OCI-LY7 (cell line): ENCODE data around the gene UCK2.

Experiments
- EZH2phosphoT487 ChIP-seq: fragments of 200-600 bp; sonication (generic); IDR thresholded peaks from 2 replicates; pipeline ENCODE4 v1.6.1; 2018; ENCODE audit warnings: low read depth, borderline replicate concordance, mild to moderate bottlenecking, mixed run types, antibody characterized with exemption, low read length, moderate library complexity, mixed read lengths
- TF ChIP-seq, protein P1 (sequence below): fragments of 200-600 bp; sonication (generic); conservative IDR thresholded peaks from 2 replicates; pipeline ENCODE4 v1.5.1; 2014; ENCODE audit warnings: mild to moderate bottlenecking, antibody characterized with exemption, low read length, moderate library complexity, mixed read lengths

DNA sequence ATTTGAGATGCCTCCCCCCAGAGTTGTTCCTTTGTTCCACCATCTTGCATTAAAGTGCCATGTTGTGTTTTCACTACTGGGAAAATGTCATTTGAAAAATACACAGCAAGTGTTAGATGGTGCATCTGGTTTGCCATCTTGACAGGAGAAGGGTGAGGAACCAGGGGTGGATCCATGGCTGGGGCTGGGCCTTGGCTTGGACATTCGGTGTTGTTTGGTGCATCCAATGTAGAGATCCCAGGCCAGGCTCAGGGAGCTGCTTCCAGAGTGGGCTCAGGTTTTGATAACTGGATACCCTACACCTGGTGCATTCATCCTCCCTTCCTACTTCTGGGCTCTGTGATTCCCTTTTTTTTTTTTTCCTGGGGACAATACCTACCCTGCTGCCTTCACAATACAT, 103.5 kb downstream of the UCK2 start:
- TF ChIP-seq, protein P1, sequence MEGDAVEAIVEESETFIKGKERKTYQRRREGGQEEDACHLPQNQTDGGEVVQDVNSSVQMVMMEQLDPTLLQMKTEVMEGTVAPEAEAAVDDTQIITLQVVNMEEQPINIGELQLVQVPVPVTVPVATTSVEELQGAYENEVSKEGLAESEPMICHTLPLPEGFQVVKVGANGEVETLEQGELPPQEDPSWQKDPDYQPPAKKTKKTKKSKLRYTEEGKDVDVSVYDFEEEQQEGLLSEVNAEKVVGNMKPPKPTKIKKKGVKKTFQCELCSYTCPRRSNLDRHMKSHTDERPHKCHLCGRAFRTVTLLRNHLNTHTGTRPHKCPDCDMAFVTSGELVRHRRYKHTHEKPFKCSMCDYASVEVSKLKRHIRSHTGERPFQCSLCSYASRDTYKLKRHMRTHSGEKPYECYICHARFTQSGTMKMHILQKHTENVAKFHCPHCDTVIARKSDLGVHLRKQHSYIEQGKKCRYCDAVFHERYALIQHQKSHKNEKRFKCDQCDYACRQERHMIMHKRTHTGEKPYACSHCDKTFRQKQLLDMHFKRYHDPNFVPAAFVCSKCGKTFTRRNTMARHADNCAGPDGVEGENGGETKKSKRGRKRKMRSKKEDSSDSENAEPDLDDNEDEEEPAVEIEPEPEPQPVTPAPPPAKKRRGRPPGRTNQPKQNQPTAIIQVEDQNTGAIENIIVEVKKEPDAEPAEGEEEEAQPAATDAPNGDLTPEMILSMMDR, result no peak
- TF ChIP-seq EZH2phosphoT487, result no peak
